Tibial artery (tissue), 4 donors: ENCODE measurements around the gene CTNNA3.

Source experiments
- DNase-seq, 2 donors: peaks; one replicate each; pipeline ENCODE4 v3.0.0-alpha.2; 2019
- H3K27ac ChIP-seq, 2 donors: fragments of 200-600 bp; sonication (generic) in 1 of 2; 1 replicate in 1 of 2; 2 replicates in 1 of 2; pipeline ENCODE4 v1.5.1; 2018 to 2019; ENCODE audit warnings: mild to moderate bottlenecking in 1 of 2
- H3K27me3 ChIP-seq, 2 donors: fragments of 200-600 bp; sonication (generic) in 1 of 2; one replicate each; pipeline versions ENCODE4 v1.5.1 to v1.6.0; 2016 to 2019
- H3K36me3 ChIP-seq, 3 donors: fragments of 200-600 bp; sonication (generic) in 2 of 3; one replicate each; pipeline ENCODE4 v1.5.1; 2016 to 2019; ENCODE audit warnings: mild to moderate bottlenecking in 2 of 3
- H3K4me1 ChIP-seq, 4 donors: fragments of 200-600 bp; sonication (generic) in 2 of 4; 1 replicate in 3 of 4; 2 replicates in 1 of 4; pipeline ENCODE4 v1.5.1; 2016 to 2019
- H3K4me3 ChIP-seq, 2 donors: fragments of 200-600 bp; sonication (generic) in 1 of 2; 1 replicate in 1 of 2; 2 replicates in 1 of 2; pipeline ENCODE4 v1.5.1; 2018 to 2019; ENCODE audit warnings: mild to moderate bottlenecking in 2 of 2
- H3K9me3 ChIP-seq, 3 donors: fragments of 200-600 bp; sonication (generic) in 1 of 3; one replicate each; pipeline ENCODE4 v1.5.1; 2016 to 2019
- intact Hi-C: fragments of 100-400 bp; cut with DNase I; formaldehyde crosslinking; loops from one replicate; pipeline ENCODE4 v1.15.0; 2023; ENCODE audit warnings: low total_unique reads
- TF ChIP-seq, protein P1 (sequence below), 2 experiments: fragments of 200-600 bp in 1 of 2; fragments of 450-650 bp in 1 of 2; IDR thresholded peaks; one replicate each; pipeline ENCODE4 v1.5.1; 2017 to 2019; ENCODE audit warnings: antibody characterized with exemption in 2 of 2, mild to moderate bottlenecking in 1 of 2, moderate library complexity in 1 of 2

CTNNA3 gene

DNA sequence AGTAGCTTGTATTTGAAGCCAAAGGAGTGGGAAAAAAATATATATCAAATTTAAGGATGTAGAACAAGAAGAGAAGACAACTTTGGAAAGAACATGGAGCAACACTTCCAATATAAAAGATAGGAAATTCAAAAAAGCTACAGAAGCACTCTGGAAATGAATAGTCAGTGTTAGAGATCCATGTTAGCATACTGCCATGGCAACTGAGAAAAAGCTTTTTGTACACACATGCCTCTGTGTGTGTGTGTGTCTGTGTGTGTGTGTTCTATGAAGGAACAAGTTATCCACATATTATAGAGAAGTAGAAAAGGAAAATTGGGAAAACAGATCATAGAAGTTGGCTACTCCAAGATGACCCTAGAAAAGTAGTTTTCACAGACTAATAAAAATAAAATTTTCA lies 673.9 kb downstream of the CTNNA3 start:
- Histone ChIP-seq H3K9me3 (no peaks in the 10 kb centered on the region), H3K27ac (no peak overlapping the region), H3K4me3 (no peak overlapping the region), H3K4me1 (no peaks in the 10 kb centered on the region), H3K27me3 (no peaks in the 10 kb centered on the region), H3K36me3 (no peaks in the 10 kb centered on the region)
- intact Hi-C loops = no loop called here
- DNase-seq = no peak
- TF ChIP-seq, protein P1, sequence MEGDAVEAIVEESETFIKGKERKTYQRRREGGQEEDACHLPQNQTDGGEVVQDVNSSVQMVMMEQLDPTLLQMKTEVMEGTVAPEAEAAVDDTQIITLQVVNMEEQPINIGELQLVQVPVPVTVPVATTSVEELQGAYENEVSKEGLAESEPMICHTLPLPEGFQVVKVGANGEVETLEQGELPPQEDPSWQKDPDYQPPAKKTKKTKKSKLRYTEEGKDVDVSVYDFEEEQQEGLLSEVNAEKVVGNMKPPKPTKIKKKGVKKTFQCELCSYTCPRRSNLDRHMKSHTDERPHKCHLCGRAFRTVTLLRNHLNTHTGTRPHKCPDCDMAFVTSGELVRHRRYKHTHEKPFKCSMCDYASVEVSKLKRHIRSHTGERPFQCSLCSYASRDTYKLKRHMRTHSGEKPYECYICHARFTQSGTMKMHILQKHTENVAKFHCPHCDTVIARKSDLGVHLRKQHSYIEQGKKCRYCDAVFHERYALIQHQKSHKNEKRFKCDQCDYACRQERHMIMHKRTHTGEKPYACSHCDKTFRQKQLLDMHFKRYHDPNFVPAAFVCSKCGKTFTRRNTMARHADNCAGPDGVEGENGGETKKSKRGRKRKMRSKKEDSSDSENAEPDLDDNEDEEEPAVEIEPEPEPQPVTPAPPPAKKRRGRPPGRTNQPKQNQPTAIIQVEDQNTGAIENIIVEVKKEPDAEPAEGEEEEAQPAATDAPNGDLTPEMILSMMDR (IDR thresholded peaks at IDR 0.05) = no peak

DNA sequence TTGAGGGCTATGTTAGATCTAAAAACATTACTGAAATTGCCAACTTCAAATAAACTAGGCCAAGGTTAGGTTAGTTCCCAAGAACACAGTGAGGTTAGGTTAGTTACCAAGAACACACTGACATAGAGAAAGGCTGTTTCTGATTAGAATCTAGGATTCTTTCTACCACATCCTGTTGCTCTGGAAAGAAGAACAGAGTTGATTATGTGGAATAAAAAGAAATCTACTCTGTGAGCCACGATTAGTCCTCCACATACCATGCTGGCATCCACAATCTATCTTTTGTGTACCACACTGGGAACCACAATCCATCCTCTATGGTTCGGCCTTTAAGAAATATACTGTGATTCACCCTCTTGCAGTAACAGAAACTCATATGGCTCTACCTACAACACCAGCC lies 678.8 kb downstream of the CTNNA3 start:
- Histone ChIP-seq H3K9me3 (no peaks in the 10 kb centered on the region), H3K4me1 (no peaks in the 10 kb centered on the region)
- intact Hi-C loops = no loop called here

DNA sequence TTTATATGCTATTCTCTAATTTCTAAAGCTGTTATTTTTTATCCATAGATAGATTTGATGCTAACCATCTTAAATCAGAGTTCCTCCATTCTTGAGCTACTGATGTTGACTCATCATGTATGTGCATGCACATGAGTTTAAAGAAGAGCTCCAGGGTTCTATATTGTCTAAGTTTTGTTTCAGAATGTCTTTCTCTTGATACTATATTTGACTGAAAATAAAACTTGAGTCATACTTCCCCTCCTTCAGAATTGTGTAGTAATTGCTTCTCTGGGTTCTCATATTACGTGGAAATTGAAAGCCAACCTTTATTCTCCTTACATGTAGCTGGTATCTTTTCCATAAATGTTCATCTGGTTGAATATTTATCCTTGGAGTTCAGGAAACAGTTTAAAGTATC lies 680.8 kb downstream of the CTNNA3 start:
- TF ChIP-seq, protein P1 (IDR thresholded peaks at IDR 0.05) = no peak
- no peaks in the 10 kb centered on the region for H3K9me3 ChIP-seq
- no peaks in the 10 kb centered on the region for H3K36me3 ChIP-seq
- intact Hi-C loops = no loop called here
- no peak overlapping the region for H3K4me3 ChIP-seq
- H3K27me3 ChIP-seq = no peaks in the 10 kb centered on the region
- H3K27ac ChIP-seq = no peak overlapping the region
- no peak for DNase-seq
- H3K4me1 ChIP-seq = no peaks in the 10 kb centered on the region

More for the DNA sequence above, 678.8 kb downstream of the CTNNA3 start:
- DNase-seq = no peak
- TF ChIP-seq, protein P1 (IDR thresholded peaks at IDR 0.05) = no peak
- H3K27ac ChIP-seq = no peak overlapping the region
- no peaks in the 10 kb centered on the region for H3K36me3 ChIP-seq
- H3K27me3 ChIP-seq = no peaks in the 10 kb centered on the region
- no peak overlapping the region for H3K4me3 ChIP-seq

DNA sequence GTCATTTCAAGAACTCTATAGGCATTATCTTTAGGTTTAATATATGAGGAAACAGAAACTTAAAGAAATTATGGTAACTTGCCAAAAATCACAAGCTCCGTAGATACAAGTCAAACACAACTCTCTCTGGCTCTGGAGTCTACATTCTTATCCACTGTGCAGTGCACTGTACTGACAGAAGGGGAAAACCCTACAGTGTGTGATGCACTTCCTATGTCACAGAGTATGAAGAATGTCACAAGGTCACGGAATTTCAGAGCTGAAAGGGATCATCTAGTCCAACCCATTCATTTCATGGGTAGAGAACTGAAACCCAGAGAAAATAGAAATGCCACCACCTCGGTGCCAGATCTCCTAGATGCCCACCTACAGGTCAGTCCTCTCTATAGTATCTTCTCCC lies 684.0 kb downstream of the CTNNA3 start:
- H3K4me3 ChIP-seq = no peak overlapping the region
- no peaks in the 10 kb centered on the region for H3K36me3 ChIP-seq
- no peaks in the 10 kb centered on the region for H3K27me3 ChIP-seq
- no peak for DNase-seq
- no peak overlapping the region for H3K27ac ChIP-seq
- no peaks in the 10 kb centered on the region for H3K9me3 ChIP-seq
- intact Hi-C loops = no loop called here
- TF ChIP-seq, protein P1 (IDR thresholded peaks at IDR 0.05) = no peak
- H3K4me1 ChIP-seq = no peaks in the 10 kb centered on the region

DNA sequence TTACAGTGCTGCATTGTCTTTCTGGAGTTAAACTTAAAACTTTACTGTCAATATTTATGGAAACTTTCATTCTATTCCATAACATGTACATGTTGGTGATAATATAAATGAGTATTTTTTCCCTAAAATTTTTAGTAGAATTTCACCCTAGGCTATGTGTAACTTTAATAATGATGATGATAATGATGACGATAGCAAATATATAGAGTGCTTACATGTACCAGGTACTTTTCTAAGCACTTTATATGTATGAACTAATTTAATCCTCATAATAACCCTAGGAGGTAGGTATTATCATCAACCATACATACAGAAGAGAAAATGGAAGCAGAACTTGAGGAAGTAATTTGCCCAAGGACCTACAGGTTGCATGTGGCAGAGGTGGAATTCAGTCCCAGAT lies 684.5 kb downstream of the CTNNA3 start:
- Histone ChIP-seq H3K27me3 (no peaks in the 10 kb centered on the region), H3K4me1 (no peaks in the 10 kb centered on the region), H3K4me3 (no peak overlapping the region), H3K36me3 (no peaks in the 10 kb centered on the region), H3K9me3 (no peaks in the 10 kb centered on the region), H3K27ac (no peak overlapping the region)
- no peak for DNase-seq
- TF ChIP-seq, protein P1 (IDR thresholded peaks at IDR 0.05) = no peak
- intact Hi-C loops = no loop called here

DNA sequence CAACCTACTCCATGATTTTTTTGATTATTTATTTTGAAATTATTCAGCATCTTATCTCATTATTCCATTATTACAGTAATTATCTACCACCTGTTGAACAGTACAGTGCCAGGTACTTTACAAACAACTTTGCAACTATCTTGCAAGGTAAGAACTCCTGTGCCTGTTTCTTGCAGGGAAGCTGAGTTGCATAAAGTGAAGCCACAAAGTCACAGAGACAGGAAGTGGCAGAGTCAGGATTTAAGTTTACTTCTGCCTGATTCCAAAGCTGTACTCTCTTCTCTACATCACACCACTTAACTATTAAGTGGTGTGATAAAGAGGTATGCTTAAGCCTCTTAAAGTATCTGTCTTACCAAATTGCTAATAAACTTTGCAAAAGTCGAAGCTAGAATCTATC lies 690.0 kb downstream of the CTNNA3 start:
- H3K36me3 ChIP-seq = no peaks in the 10 kb centered on the region
- no peak overlapping the region for H3K4me3 ChIP-seq
- intact Hi-C loops = no loop called here
- H3K9me3 ChIP-seq = no peaks in the 10 kb centered on the region
- no peak for DNase-seq
- no peak overlapping the region for H3K27ac ChIP-seq
- no peaks in the 10 kb centered on the region for H3K4me1 ChIP-seq
- TF ChIP-seq, protein P1 (IDR thresholded peaks at IDR 0.05) = no peak
- H3K27me3 ChIP-seq = no peaks in the 10 kb centered on the region
